Mucosa of stomach (tissue), 1 donor: Measurements from ENCODE around the gene HCN4.

Experiments
- H3K27me3 ChIP-seq: one replicate; pipeline ENCODE4 v1.7.0; 2013; ENCODE audit warnings: mild to moderate bottlenecking, low read length; ENCODE audit not compliant: control insufficient read depth, insufficient read depth
- H3K36me3 ChIP-seq: one replicate; pipeline ENCODE4 v1.7.0; 2013; ENCODE audit warnings: low read length; ENCODE audit not compliant: control insufficient read depth, insufficient read depth
- H3K4me1 ChIP-seq: one replicate; pipeline ENCODE4 v1.7.0; 2013; ENCODE audit warnings: mild to moderate bottlenecking, low read length; ENCODE audit not compliant: control insufficient read depth, insufficient read depth
- H3K4me3 ChIP-seq: one replicate; pipeline ENCODE4 v1.7.0; 2013; ENCODE audit warnings: low read length
- H3K9ac ChIP-seq: one replicate; pipeline ENCODE4 v1.7.0; 2013; ENCODE audit warnings: mild to moderate bottlenecking, low read length, moderate library complexity
- H3K9me3 ChIP-seq: one replicate; pipeline ENCODE4 v1.7.0; 2013; ENCODE audit warnings: mild to moderate bottlenecking, low read length, moderate library complexity; ENCODE audit not compliant: control insufficient read depth
- donor health status: Pancreatic carcinoma.

The HCN4 gene

DNA sequence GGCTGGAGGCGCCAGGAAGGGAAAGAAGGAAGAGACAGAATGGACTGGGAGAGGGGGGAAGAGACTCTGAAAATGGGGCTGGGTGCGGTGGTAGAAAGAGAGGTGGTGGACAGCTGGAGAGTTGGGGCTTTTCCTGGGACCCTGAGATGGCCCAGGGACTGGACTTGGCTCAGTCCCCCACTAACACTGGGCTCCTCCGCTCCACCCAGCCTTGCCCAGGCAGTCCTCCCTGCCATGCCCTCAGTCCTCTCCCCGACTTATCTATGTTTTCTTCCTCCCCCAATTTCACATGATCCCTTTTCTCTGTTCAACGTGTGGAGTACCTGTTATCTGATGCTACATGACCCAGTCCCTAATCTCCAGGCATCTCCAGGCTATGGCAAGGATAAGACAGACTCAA is 6.3 kb upstream of the HCN4 start:
- H3K36me3 ChIP-seq, result no peaks in the 10 kb centered on the region
- no peaks in the 10 kb centered on the region for H3K4me1 ChIP-seq
- H3K9ac ChIP-seq, result no peak overlapping the region
- H3K4me3 ChIP-seq, result no peak overlapping the region
- no peaks in the 10 kb centered on the region for H3K9me3 ChIP-seq
- peaks cover 26% of the 10 kb centered on the region for H3K27me3 ChIP-seq

DNA sequence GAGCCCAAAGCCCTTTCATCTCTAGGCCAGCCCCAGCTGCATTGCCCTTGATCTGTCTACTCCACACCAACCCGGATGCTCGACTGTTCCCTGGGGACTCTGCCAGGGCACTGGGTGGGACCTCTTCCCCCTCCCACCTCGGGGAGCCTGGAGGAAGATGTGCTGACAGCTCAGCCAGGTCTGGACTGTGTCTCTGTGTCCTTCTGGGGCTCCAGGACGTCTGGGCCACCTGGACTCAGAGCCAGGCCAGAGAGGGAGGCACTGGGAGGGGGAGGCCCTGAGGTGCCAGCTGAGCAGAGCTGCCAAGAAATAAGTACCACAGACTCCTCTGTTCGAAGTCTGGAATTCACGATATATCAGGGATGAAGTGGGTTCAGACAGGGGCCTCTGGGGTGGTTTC is 5.8 kb upstream of the HCN4 start:
- H3K4me3 ChIP-seq, result no peak overlapping the region
- no peak overlapping the region for H3K9ac ChIP-seq
- no peaks in the 10 kb centered on the region for H3K9me3 ChIP-seq
- H3K4me1 ChIP-seq, result no peaks in the 10 kb centered on the region
- H3K36me3 ChIP-seq, result no peaks in the 10 kb centered on the region
- peaks cover 30% of the 10 kb centered on the region for H3K27me3 ChIP-seq

DNA sequence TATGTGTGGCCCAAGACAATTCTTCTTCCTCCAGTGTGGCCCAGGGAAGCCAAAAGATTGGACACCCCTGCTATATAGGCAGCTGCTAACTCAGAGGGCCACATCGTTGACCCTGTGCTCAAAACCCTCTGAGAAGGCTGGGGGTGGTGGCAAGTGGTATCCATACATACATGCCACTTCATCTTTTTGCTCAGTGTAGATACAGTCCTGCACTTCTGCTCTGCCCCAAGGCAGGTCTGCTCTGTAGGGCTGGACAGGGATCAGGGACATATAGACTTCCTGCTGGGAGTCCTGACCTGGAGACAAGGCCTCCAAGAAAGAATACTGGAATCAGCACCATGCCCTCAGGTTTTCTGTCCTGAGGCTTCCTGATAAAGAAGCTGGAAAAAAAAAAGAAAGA is 4.5 kb upstream of the HCN4 start:
- H3K9ac ChIP-seq, result no peak overlapping the region
- peaks cover 43% of the 10 kb centered on the region for H3K27me3 ChIP-seq
- H3K4me3 ChIP-seq, result no peak overlapping the region
- peaks cover 4% of the 10 kb centered on the region for H3K4me1 ChIP-seq
- H3K36me3 ChIP-seq, result no peaks in the 10 kb centered on the region
- no peaks in the 10 kb centered on the region for H3K9me3 ChIP-seq

DNA sequence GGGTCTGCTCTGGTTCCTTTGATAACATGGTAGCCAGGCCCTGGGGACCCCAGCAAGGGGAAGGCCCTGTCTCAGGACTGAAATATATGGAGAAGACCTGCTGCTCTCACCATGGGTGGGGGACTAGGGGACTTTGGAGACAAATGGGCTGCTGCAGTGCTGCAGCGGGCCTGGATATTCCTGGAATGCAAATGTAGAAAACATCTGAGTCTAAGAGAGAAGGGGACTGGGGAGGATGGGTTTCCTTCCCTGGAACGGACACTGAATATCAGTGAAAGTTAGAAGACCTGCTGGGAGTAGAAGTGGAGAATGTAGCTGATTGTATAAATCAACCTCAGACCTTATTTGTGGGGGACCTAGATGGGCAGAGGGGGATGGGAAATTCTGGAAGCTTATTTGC is 3.1 kb upstream of the HCN4 start:
- no peaks in the 10 kb centered on the region for H3K9me3 ChIP-seq
- no peak overlapping the region for H3K4me3 ChIP-seq
- H3K4me1 ChIP-seq, result peaks cover 9% of the 10 kb centered on the region
- H3K27me3 ChIP-seq, result peaks cover 54% of the 10 kb centered on the region
- no peaks in the 10 kb centered on the region for H3K36me3 ChIP-seq
- no peak overlapping the region for H3K9ac ChIP-seq

DNA sequence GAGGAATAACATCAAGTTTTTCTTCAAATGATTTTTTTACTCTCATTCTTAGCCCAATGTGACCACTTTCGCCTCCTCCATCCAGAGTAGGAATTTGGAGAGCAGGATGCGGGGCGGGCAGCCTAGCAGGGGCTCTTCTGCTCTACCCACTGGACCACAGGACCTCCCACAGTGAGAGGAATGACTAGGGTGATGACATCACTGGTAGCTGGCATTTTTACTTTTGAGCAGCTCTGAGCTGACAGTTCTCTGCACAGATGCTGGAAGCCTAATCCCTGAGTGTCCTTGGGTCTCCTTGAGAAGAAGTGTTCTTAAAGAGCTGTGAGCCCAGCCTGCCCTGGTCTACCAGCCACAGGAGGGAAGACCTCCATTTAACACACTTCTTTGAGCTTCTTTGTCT is 1.4 kb upstream of the HCN4 start:
- Histone ChIP-seq H3K9me3 (no peaks in the 10 kb centered on the region), H3K4me3 (no peak overlapping the region), H3K36me3 (no peaks in the 10 kb centered on the region), H3K27me3 (peaks cover 68% of the 10 kb centered on the region), H3K4me1 (peaks cover 9% of the 10 kb centered on the region), H3K9ac (no peak overlapping the region)

DNA sequence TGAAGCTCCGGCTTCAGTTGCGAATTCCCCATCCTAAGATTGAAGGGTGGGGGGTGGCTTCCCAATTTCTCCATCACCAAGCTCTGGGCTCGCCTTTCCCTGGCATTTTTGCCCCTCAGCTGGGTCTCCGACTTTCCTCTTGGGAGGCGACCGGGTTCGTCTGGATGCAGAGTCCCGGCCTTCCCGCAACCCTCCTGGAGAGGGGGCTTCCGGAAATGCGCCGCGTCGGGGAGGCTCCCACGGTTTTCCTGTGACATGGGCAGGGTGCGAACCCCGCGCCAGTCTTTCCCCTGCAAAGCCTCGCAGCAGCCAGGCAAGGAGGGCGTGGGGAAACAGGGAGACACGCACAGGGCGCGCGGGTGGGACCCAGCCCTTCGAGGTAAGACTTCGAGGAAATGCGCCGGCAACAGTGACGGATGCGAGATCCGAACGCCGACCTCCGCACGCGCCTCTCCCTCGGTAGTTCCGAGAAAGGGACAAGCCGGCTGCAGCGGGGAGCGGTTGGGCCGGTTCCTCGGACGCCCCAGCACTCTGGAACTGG is 466 bp upstream of the HCN4 start:
- H3K4me3 ChIP-seq, result no peak overlapping the region
- H3K9ac ChIP-seq, result no peak overlapping the region
- H3K27me3 ChIP-seq, result peaks cover 68% of the 10 kb centered on the region
- H3K9me3 ChIP-seq, result no peaks in the 10 kb centered on the region
- H3K4me1 ChIP-seq, result peaks cover 9% of the 10 kb centered on the region
- H3K36me3 ChIP-seq, result no peaks in the 10 kb centered on the region

DNA sequence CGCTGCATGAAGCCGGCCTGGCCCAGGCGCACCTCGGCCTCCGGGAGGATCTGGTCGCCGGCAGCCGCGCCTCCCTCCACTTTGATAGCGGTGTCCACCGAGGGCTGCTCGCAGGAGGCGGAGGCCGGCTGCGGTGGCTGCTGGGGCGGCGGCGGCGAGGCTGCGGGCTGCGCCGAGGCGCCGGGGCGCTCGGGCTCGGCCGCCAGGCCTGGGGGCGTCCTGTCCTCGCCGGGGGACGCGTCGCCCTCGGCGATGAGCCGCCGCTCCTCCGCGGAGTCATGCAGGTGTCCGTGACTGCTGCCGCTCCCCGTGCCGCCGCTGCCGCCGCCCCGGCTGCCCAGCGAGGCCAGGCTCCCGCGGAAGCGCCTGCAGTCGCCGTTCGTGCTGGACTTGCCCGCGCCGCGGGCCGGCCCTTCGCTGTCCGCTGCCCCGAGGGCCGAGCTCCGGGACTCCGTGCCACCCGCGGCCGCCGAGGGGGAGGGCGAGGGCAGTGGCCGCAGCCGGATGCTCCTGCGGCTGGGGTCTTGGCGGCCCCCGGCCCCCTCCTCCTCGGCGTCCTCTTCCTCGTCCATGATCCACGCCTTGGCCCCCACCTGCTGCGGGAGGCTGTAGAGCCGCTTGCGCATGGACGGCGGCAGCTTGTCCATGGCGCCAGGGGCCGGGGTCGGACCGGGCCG is 996 bp downstream of the HCN4 start:
- Histone ChIP-seq H3K27me3 (peaks cover 73% of the 10 kb centered on the region), H3K4me3 (no peak overlapping the region), H3K36me3 (no peaks in the 10 kb centered on the region), H3K9ac (no peak overlapping the region), H3K9me3 (no peaks in the 10 kb centered on the region), H3K4me1 (peaks cover 9% of the 10 kb centered on the region)

DNA sequence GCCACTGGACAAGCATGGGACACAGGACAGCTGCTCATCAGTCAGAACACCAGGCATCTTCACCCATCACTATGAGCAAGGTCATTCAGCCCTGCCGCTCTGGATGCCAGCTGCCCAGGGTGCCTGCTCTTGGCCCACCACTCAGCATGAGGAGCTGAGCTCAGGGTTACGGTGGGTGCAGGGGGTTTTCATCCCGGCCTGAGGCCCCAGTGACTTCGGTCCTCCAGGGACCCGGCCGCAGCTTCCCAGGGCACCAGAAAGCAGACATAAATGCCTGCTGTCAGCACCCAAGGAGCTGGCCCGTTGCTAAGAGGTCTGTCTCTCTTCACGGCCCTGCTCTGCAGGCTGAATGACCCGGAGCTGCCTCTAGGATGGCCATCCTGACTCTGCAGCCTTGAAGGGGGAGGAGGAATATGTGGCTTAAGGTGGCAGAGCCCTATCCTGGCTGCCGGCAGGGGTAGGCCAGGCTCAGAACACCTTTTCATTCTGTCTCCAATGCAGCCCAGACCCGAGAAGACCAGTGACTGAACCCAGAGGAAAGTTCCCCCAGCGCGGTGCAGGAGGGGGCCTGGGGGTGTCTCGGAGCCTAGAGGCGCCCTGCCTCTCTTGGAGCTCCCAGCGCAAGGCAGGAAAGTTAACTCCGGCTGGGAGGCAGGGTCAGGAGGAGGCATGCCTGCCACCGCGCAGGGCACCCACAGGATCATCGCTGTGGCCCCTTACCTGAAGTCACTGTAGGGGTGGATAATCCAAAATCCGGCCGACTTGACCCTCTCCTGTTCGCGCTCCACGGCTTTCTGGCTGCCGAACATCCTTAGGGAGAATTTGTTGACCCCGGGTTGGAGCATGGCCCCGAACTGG is 1.8 kb downstream of the HCN4 start:
- Histone ChIP-seq H3K9ac (no peak overlapping the region), H3K36me3 (no peaks in the 10 kb centered on the region), H3K9me3 (no peaks in the 10 kb centered on the region), H3K4me3 (no peak overlapping the region), H3K27me3 (peaks cover 73% of the 10 kb centered on the region), H3K4me1 (peaks cover 9% of the 10 kb centered on the region)

DNA sequence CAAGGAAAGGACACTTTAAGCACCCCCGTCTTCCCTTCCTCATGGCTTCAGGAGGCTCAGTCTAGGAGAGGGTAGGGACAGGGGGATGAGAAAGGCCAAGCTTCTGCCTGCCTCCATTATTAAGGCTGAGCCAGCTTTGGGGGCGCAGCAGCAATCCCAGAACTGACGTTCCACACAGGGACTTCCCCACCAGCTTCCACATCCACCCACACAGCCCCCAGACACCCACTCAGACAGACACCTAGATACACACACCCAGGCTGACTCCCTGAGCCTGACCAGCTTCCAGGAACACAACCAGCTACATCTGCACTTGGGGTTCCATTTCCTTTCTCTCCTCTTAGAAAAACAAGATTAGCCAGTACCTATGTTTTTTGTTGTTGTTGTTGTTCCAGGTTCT is 4.7 kb downstream of the HCN4 start:
- Histone ChIP-seq H3K4me1 (peaks cover 6% of the 10 kb centered on the region), H3K27me3 (peaks cover 50% of the 10 kb centered on the region), H3K4me3 (no peak overlapping the region), H3K36me3 (no peaks in the 10 kb centered on the region), H3K9ac (no peak overlapping the region), H3K9me3 (no peaks in the 10 kb centered on the region)

DNA sequence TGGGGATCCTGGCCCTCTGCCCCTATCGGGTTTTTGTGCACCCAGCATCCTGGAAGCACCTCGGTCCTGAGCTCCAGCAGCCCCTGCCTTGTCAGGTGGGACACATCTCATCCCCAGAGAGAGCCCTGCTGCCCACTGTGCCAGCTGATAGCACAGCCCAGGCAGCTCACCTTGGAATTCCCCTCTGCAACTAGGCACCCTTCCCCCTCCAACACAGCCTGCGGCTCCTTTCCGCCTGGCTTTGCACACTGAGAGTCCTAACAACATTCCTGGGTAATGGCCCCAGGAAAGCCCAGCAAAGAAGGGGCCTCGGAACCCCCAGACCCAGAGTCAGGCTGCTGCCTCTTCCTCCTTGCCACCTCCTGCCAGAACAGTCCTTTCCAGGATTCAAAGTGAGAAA is 5.9 kb downstream of the HCN4 start:
- Histone ChIP-seq H3K4me3 (no peak overlapping the region), H3K27me3 (peaks cover 40% of the 10 kb centered on the region), H3K9me3 (no peaks in the 10 kb centered on the region), H3K9ac (no peak overlapping the region), H3K36me3 (no peaks in the 10 kb centered on the region), H3K4me1 (peaks cover 5% of the 10 kb centered on the region)

DNA sequence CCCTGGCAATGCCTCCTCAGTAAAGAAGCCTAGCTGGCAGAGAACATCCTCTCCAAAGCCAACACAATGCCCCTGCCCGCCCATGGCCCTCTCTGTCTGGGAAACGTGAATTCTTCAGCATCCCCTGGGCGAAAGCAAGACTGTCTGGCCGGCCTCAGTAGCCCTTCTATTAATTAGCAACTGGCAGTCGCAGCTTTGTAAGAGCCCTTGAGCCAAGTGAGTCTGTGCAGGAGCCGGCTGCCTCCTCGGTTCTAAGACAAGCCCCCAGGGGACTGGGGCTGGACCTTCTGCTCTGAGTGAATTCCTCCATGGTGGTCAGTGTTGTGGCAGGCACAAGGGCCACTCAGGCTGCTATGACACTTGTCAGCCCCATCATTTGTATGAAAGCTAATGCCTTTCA is 7.4 kb downstream of the HCN4 start:
- Histone ChIP-seq H3K27me3 (peaks cover 28% of the 10 kb centered on the region), H3K4me3 (no peak overlapping the region), H3K36me3 (no peaks in the 10 kb centered on the region), H3K9ac (no peak overlapping the region), H3K9me3 (no peaks in the 10 kb centered on the region), H3K4me1 (no peaks in the 10 kb centered on the region)

DNA sequence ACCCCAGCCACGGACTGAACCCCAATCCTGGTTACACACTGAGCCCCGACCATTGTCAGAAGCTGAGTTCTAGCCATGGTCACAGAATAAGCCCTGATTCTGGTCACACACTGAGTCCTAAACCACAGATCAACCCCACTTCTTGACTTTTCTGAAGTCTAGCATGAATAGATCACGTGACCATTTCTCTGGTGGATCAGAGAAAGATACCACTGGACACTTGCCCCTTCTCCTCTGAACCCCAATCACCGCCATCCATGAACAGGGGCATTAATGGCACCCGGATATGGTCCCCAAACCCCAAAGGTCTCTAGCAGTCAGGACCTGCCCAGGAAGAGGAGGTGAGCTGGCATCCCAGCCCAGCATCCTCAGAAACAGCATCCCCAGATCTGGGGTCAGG is 9.1 kb downstream of the HCN4 start:
- Histone ChIP-seq H3K9ac (no peak overlapping the region), H3K4me3 (no peak overlapping the region), H3K4me1 (no peaks in the 10 kb centered on the region), H3K27me3 (peaks cover 11% of the 10 kb centered on the region), H3K36me3 (no peaks in the 10 kb centered on the region), H3K9me3 (no peaks in the 10 kb centered on the region)
